ENCODE measurements around the gene CSNK2A3.

Gene CSNK2A3

DNA sequence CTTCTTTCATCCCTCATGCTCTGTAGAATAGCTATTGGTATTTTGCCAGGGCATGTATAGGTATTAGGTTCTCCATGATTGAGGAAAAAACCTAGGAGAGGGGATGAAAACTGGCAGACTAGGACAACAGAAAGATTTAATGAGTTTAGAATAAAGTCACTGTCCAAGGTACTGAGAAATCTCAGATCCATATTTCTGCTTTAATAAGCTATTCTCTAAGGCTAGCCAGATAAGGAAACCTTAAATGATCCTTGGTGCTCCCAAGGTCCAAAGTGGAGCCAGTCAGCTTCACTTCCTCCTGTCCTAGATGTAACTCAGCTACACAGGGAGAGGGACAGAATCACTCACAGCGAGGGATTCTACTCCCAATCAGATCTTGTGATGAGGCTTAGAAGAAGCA is 13.7 kb upstream of the CSNK2A3 start:
- Histone ChIP-seq H3K27ac (ENCODE audit: low read length, poor library complexity, severe bottlenecking) (no peak overlapping the region), H3K4me2 (ENCODE audit: low read length, poor library complexity, severe bottlenecking) (no peak overlapping the region), H3K4ac (ENCODE audit: low read depth in 1 of 2, low read length in 2 of 2) (no peak overlapping the region), H2BK12ac (ENCODE audit: low read length in 2 of 2) (no peak overlapping the region), H2BK120ac (ENCODE audit: low read depth, low read length) (no peak overlapping the region), H3K23ac (ENCODE audit: low read length in 2 of 2) (no peak overlapping the region), H3K4me1 (ENCODE audit: control insufficient read depth, insufficient read depth, low read depth, low read length) (no peaks in the 10 kb centered on the region), H4K91ac (ENCODE audit: low read length) (no peak overlapping the region), H3K4me3 (ENCODE audit: insufficient read depth in 1 of 2, low read depth in 1 of 2, low read length in 2 of 2) (no peak overlapping the region), H3K27me3 (ENCODE audit: control insufficient read depth in 1 of 2, insufficient read depth in 1 of 2, low read length in 2 of 2) (peaks cover 3 to 19% of the 10 kb centered on the region in 2 experiments), H3K18ac (ENCODE audit: low read depth in 1 of 2, low read length in 2 of 2) (no peak overlapping the region), H2AFZ (ENCODE audit: low read depth, low read length) (no peak overlapping the region), H2BK5ac (ENCODE audit: low read depth, low read length, poor library complexity, severe bottlenecking) (no peak overlapping the region), H3K36me3 (ENCODE audit: control insufficient read depth in 1 of 2, insufficient read depth in 2 of 2, low read depth in 1 of 2, low read length in 2 of 2) (no peaks in the 10 kb centered on the region), H3K79me1 (replicated peaks; ENCODE audit: low read length, poor library complexity, severe bottlenecking) (no peaks in the 10 kb centered on the region), H2BK15ac (ENCODE audit: low read depth, poor library complexity, severe bottlenecking) (no peak overlapping the region), H3K9me3 (ENCODE audit: control insufficient read depth, low read length) (peaks cover 14% of the 10 kb centered on the region), H4K8ac (ENCODE audit: low read length) (no peak overlapping the region), H2AK5ac (ENCODE audit: low read length, severe bottlenecking) (no peak overlapping the region), H3K14ac (ENCODE audit: low read length in 2 of 2) (no peak overlapping the region), H3K9ac (ENCODE audit: low read length) (no peak overlapping the region)
- whole genome bisulfite sequencing: 100% methylated on average over 1 of the region's 1 CpG
- peak; percentile 19 for DNase-seq

DNA sequence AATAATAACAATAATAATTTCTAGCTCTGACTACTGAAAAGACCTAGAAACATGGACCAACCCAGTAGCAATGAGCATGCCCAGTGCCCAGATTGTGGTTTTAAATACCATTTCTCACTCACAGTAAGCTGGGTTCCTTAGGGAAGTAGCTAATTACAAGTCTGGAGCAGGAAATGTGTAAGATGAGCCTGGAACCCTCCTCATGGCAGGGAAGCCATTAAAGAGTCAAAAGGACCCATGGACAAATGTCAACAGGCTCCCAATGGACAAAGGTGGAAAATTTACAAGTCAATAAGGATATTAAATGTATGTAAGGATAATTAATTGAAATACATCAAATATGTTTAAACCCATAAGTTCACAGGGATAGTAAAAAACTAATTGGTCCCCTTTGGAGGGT is 10.6 kb upstream of the CSNK2A3 start:
- no peak for DNase-seq
- Histone ChIP-seq H3K4ac (ENCODE audit: low read depth in 1 of 2, low read length in 2 of 2) (no peak overlapping the region), H3K18ac (ENCODE audit: low read depth in 1 of 2, low read length in 2 of 2) (no peak overlapping the region), H3K79me1 (replicated peaks; ENCODE audit: low read length, poor library complexity, severe bottlenecking) (no peaks in the 10 kb centered on the region), H4K91ac (ENCODE audit: low read length) (no peak overlapping the region), H2BK120ac (ENCODE audit: low read depth, low read length) (no peak overlapping the region), H4K8ac (ENCODE audit: low read length) (no peak overlapping the region), H3K14ac (ENCODE audit: low read length in 2 of 2) (no peak overlapping the region), H3K36me3 (ENCODE audit: control insufficient read depth in 1 of 2, insufficient read depth in 2 of 2, low read depth in 1 of 2, low read length in 2 of 2) (no peaks in the 10 kb centered on the region), H2AK5ac (ENCODE audit: low read length, severe bottlenecking) (no peak overlapping the region), H3K9me3 (ENCODE audit: control insufficient read depth, low read length) (peaks cover 14% of the 10 kb centered on the region), H3K23ac (ENCODE audit: low read length in 2 of 2) (no peak overlapping the region), H3K4me2 (ENCODE audit: low read length, poor library complexity, severe bottlenecking) (no peak overlapping the region), H2BK15ac (ENCODE audit: low read depth, poor library complexity, severe bottlenecking) (no peak overlapping the region), H3K27ac (ENCODE audit: low read length, poor library complexity, severe bottlenecking) (no peak overlapping the region), H3K4me3 (ENCODE audit: insufficient read depth in 1 of 2, low read depth in 1 of 2, low read length in 2 of 2) (no peak overlapping the region), H2BK12ac (ENCODE audit: low read length in 2 of 2) (no peak overlapping the region), H3K27me3 (ENCODE audit: control insufficient read depth in 1 of 2, insufficient read depth in 1 of 2, low read length in 2 of 2) (peaks cover 0 to 8% of the 10 kb centered on the region in 2 experiments), H2AFZ (ENCODE audit: low read depth, low read length) (no peak overlapping the region), H2BK5ac (ENCODE audit: low read depth, low read length, poor library complexity, severe bottlenecking) (no peak overlapping the region), H3K4me1 (ENCODE audit: control insufficient read depth, insufficient read depth, low read depth, low read length) (no peaks in the 10 kb centered on the region), H3K9ac (ENCODE audit: low read length) (no peak overlapping the region)

DNA sequence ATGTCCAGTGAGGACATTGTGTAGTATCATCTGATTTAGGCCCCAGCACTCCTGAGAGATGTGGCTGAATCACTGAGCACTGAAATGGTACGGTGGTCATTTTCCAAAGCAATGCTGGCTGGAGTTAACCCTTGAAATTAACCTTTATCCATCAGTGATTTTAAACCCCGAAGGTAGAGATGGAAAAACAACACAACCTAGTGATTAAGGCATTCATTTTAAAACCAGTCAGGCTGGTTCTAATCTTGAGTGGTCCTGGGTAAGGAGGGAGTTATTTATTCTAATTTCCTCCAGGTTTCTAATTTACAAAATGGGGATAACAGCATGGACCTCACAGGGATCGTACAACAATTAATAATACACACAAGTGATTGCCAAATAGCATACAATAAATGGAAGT is 6.6 kb upstream of the CSNK2A3 start:
- H3K4me2 ChIP-seq (ENCODE audit: low read length, poor library complexity, severe bottlenecking): no peak overlapping the region
- no peak overlapping the region for H2BK5ac ChIP-seq (ENCODE audit: low read depth, low read length, poor library complexity, severe bottlenecking)
- H2AFZ ChIP-seq (ENCODE audit: low read depth, low read length): no peak overlapping the region
- no peak overlapping the region for H3K23ac ChIP-seq (ENCODE audit: low read length in 2 of 2)
- no peaks in the 10 kb centered on the region for H3K36me3 ChIP-seq (ENCODE audit: control insufficient read depth in 1 of 2, insufficient read depth in 2 of 2, low read depth in 1 of 2, low read length in 2 of 2)
- no peaks in the 10 kb centered on the region for H3K9me3 ChIP-seq (ENCODE audit: control insufficient read depth, low read length)
- H2BK120ac ChIP-seq (ENCODE audit: low read depth, low read length): no peak overlapping the region
- no peak overlapping the region for H3K4me3 ChIP-seq (ENCODE audit: insufficient read depth in 1 of 2, low read depth in 1 of 2, low read length in 2 of 2)
- 96% methylated on average over 2 of the region's 3 CpGs for WGBS
- DNase-seq: no peak
- no peak overlapping the region for H3K4ac ChIP-seq (ENCODE audit: low read depth in 1 of 2, low read length in 2 of 2)
- H4K91ac ChIP-seq (ENCODE audit: low read length): no peak overlapping the region
- peak overlapping the region in 1 of 2 experiments; percentile 20 for H3K18ac ChIP-seq (ENCODE audit: low read depth in 1 of 2, low read length in 2 of 2)
- no peak overlapping the region for H2AK5ac ChIP-seq (ENCODE audit: low read length, severe bottlenecking)
- peaks cover 12 to 26% of the 10 kb centered on the region in 2 experiments for H3K27me3 ChIP-seq (ENCODE audit: control insufficient read depth in 1 of 2, insufficient read depth in 1 of 2, low read length in 2 of 2)
- H2BK15ac ChIP-seq (ENCODE audit: low read depth, poor library complexity, severe bottlenecking): no peak overlapping the region
- no peaks in the 10 kb centered on the region for H3K79me1 ChIP-seq (replicated peaks; ENCODE audit: low read length, poor library complexity, severe bottlenecking)
- no peak overlapping the region for H3K27ac ChIP-seq (ENCODE audit: low read length, poor library complexity, severe bottlenecking)
- H4K8ac ChIP-seq (ENCODE audit: low read length): no peak overlapping the region
- no peak overlapping the region for H3K9ac ChIP-seq (ENCODE audit: low read length)
- H3K14ac ChIP-seq (ENCODE audit: low read length in 2 of 2): no peak overlapping the region
- H3K4me1 ChIP-seq (ENCODE audit: control insufficient read depth, insufficient read depth, low read depth, low read length): no peaks in the 10 kb centered on the region
- no peak overlapping the region for H2BK12ac ChIP-seq (ENCODE audit: low read length in 2 of 2)

DNA sequence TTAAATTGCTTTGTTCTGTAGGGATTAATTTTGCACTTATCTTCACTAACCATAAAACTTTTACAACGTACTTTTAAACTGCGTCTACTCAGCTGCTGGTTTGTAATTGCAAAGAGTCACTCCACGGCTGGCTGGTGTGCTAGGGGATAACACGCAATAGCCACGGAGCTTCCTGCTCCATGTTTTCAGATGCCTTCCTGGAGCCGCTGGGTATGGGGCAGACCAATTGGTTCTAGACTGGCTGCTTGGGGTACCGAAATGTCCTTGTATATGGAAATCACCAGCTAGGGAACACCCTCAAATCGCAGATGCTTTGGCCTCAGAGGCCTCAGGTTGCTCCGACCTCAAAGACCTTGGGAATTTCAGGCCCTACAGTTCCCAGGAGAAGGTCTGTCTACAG is 3.8 kb upstream of the CSNK2A3 start:
- H3K9ac ChIP-seq (ENCODE audit: low read length): no peak overlapping the region
- no peak overlapping the region for H2BK5ac ChIP-seq (ENCODE audit: low read depth, low read length, poor library complexity, severe bottlenecking)
- H2AK5ac ChIP-seq (ENCODE audit: low read length, severe bottlenecking): no peak overlapping the region
- no peak overlapping the region for H3K4ac ChIP-seq (ENCODE audit: low read depth in 1 of 2, low read length in 2 of 2)
- H3K79me1 ChIP-seq (replicated peaks; ENCODE audit: low read length, poor library complexity, severe bottlenecking): no peaks in the 10 kb centered on the region
- no peak overlapping the region for H3K14ac ChIP-seq (ENCODE audit: low read length in 2 of 2)
- H3K4me2 ChIP-seq (ENCODE audit: low read length, poor library complexity, severe bottlenecking): no peak overlapping the region
- no peak overlapping the region for H3K27ac ChIP-seq (ENCODE audit: low read length, poor library complexity, severe bottlenecking)
- 79% methylated on average over 9 of the region's 9 CpGs for WGBS
- H4K8ac ChIP-seq (ENCODE audit: low read length): no peak overlapping the region
- no peak overlapping the region for H2BK12ac ChIP-seq (ENCODE audit: low read length in 2 of 2)
- no peaks in the 10 kb centered on the region for H3K36me3 ChIP-seq (ENCODE audit: control insufficient read depth in 1 of 2, insufficient read depth in 2 of 2, low read depth in 1 of 2, low read length in 2 of 2)
- H2BK120ac ChIP-seq (ENCODE audit: low read depth, low read length): no peak overlapping the region
- H3K27me3 ChIP-seq (ENCODE audit: control insufficient read depth in 1 of 2, insufficient read depth in 1 of 2, low read length in 2 of 2): peaks cover 12 to 26% of the 10 kb centered on the region in 2 experiments
- no peak overlapping the region for H4K91ac ChIP-seq (ENCODE audit: low read length)
- H3K4me3 ChIP-seq (ENCODE audit: insufficient read depth in 1 of 2, low read depth in 1 of 2, low read length in 2 of 2): no peak overlapping the region
- H3K4me1 ChIP-seq (ENCODE audit: control insufficient read depth, insufficient read depth, low read depth, low read length): no peaks in the 10 kb centered on the region
- no peak for DNase-seq
- H3K18ac ChIP-seq (ENCODE audit: low read depth in 1 of 2, low read length in 2 of 2): no peak overlapping the region
- no peak overlapping the region for H2AFZ ChIP-seq (ENCODE audit: low read depth, low read length)
- no peak overlapping the region for H2BK15ac ChIP-seq (ENCODE audit: low read depth, poor library complexity, severe bottlenecking)
- H3K23ac ChIP-seq (ENCODE audit: low read length in 2 of 2): no peak overlapping the region
- no peaks in the 10 kb centered on the region for H3K9me3 ChIP-seq (ENCODE audit: control insufficient read depth, low read length)
